ENCODE data around the gene RGL4. TPM values are rescaled to one million over a fixed set of nuclear protein-coding genes. Genes with fewer than 3 reads are reported as not detected.

Gene RGL4
- total and polyA plus RNA-seq, 2 of the 13 experiments (the other 11 are each of a cell fraction or from before 2014, with no cell fraction given) = not detected

- TF ChIP-seq ZHX2 (IDR thresholded peaks at IDR 0.05; ENCODE audit: low read depth) (no peak), ZHX2 (CRISPR knock-in tag; IDR thresholded peaks at IDR 0.05; ENCODE audit: borderline replicate concordance) (no peak), JDP2 (CRISPR knock-in tag; IDR thresholded peaks at IDR 0.05; ENCODE audit: borderline replicate concordance) (no peak), AFF4 (CRISPR knock-in tag; IDR thresholded peaks at IDR 0.05) (no peak)
- TF ChIP-seq, protein P1, sequence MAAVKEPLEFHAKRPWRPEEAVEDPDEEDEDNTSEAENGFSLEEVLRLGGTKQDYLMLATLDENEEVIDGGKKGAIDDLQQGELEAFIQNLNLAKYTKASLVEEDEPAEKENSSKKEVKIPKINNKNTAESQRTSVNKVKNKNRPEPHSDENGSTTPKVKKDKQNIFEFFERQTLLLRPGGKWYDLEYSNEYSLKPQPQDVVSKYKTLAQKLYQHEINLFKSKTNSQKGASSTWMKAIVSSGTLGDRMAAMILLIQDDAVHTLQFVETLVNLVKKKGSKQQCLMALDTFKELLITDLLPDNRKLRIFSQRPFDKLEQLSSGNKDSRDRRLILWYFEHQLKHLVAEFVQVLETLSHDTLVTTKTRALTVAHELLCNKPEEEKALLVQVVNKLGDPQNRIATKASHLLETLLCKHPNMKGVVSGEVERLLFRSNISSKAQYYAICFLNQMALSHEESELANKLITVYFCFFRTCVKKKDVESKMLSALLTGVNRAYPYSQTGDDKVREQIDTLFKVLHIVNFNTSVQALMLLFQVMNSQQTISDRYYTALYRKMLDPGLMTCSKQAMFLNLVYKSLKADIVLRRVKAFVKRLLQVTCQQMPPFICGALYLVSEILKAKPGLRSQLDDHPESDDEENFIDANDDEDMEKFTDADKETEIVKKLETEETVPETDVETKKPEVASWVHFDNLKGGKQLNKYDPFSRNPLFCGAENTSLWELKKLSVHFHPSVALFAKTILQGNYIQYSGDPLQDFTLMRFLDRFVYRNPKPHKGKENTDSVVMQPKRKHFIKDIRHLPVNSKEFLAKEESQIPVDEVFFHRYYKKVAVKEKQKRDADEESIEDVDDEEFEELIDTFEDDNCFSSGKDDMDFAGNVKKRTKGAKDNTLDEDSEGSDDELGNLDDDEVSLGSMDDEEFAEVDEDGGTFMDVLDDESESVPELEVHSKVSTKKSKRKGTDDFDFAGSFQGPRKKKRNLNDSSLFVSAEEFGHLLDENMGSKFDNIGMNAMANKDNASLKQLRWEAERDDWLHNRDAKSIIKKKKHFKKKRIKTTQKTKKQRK (IDR thresholded peaks at IDR 0.05; ENCODE audit: low read length) = no peak
These were observed 4.9 kb downstream of the RGL4 start (continued) for GRCh38 chr22:23695571-23696325.
